ENCODE results near the gene MAFG. TPM values are rescaled to one million over a fixed set of nuclear protein-coding genes. Genes with fewer than 3 reads are reported as not detected.
A peak's percentile ranks its signal among the peaks of the same experiment; 100 is the strongest.

MAFG gene
- total and polyA plus RNA-seq, 9 of the 15 experiments (the other 6 are each of a cell fraction or from before 2014, with no cell fraction given) = 1.1 to 58.1 (median 24.9) TPM

- no peak for TF ChIP-seq ZNF280B (CRISPR knock-in tag; IDR thresholded peaks at IDR 0.05)
- no peak for TF ChIP-seq GTF2A2 (tag; IDR thresholded peaks at IDR 0.05)
- TF ChIP-seq NONO (IDR thresholded peaks at IDR 0.05; ENCODE audit: low read depth in 2 of 2, low read length in 1 of 2) = no peak
- no peak for TF ChIP-seq RBM25 (IDR thresholded peaks at IDR 0.05; ENCODE audit: low read depth, low read length, severe bottlenecking)
- TF ChIP-seq ZNF507 (tag; conservative IDR thresholded peaks at IDR 0.05) = no peak
- no peak for TF ChIP-seq ZNF324 (CRISPR knock-in tag; IDR thresholded peaks at IDR 0.05)
- TF ChIP-seq MYBL2 (IDR thresholded peaks at IDR 0.05; ENCODE audit: low read depth) = no peak
- TF ChIP-seq MYBL2 (CRISPR knock-in tag; IDR thresholded peaks at IDR 0.05; ENCODE audit: borderline replicate concordance) = no peak
- no peak for TF ChIP-seq PHF8 (IDR thresholded peaks at IDR 0.05; ENCODE audit: borderline replicate concordance, low read length)
- no peak for TF ChIP-seq BRD9 (IDR thresholded peaks at IDR 0.05; ENCODE audit: low read depth, partially characterized antibody)
- no peak for TF ChIP-seq SPI1 (IDR thresholded peaks at IDR 0.05; ENCODE audit: borderline replicate concordance, low read depth, low read length)
- TF ChIP-seq ZNF140 (CRISPR knock-in tag; IDR thresholded peaks at IDR 0.05) = no peak
- TF ChIP-seq TAL1 (IDR thresholded peaks at IDR 0.05) = no peak
- TF ChIP-seq MBD2 (IDR thresholded peaks at IDR 0.05; ENCODE audit: borderline replicate concordance, low read depth) = 0 out of 2 replicates have a peak, but pooled peaks have one; percentile 37
- 0 out of 2 replicates have a peak, but pooled peaks have one; percentile 16 for TF ChIP-seq CXXC5 (CRISPR knock-in tag; IDR thresholded peaks at IDR 0.05)
- no peak for TF ChIP-seq CEBPG (CRISPR knock-in tag; IDR thresholded peaks at IDR 0.05)
- no peak for TF ChIP-seq CEBPG (tag; conservative IDR thresholded peaks at IDR 0.05 in 1 of 2, IDR thresholded peaks at IDR 0.05 in 1 of 2)
- no peak for TF ChIP-seq ZNF717 (CRISPR knock-in tag; IDR thresholded peaks at IDR 0.05)
- no peak for TF ChIP-seq DLX4 (CRISPR knock-in tag; IDR thresholded peaks at IDR 0.05)
- no peak for TF ChIP-seq ZNF436 (CRISPR knock-in tag; IDR thresholded peaks at IDR 0.05)
- TF ChIP-seq GTF2E2 (tag; IDR thresholded peaks at IDR 0.05) = no peak; the same call in 1 of the 2 replicates
- no peak for TF ChIP-seq RBM15 (IDR thresholded peaks at IDR 0.05; ENCODE audit: insufficient read depth, low read length)
- TF ChIP-seq CHAMP1 (IDR thresholded peaks at IDR 0.05) = no peak
Measured at GRCh38 chr17:81916234-81917001, 11.1 kb downstream of the MAFG start (continued).
